Immature natural killer cell (primary cell): ENCODE results near the gene MAEA. TPM values are rescaled to one million over a fixed set of nuclear protein-coding genes. Genes with fewer than 3 reads are reported as not detected.

Experiments
- DNase-seq, 3 donors: peaks; one replicate each; pipeline ENCODE4 v3.0.0; 2022; ENCODE audit warnings: mixed read lengths in 1 of 3
- H3K27ac Mint-ChIP-seq, 6 donors: one replicate each; pipeline ENCODE4 v1.8.0; 2020; ENCODE audit warnings: mixed read lengths in 6 of 6, mild to moderate bottlenecking in 5 of 6, inconsistent platforms in 4 of 6, moderate library complexity in 3 of 6
- H3K27me3 Mint-ChIP-seq, 3 donors: one replicate each; pipeline ENCODE4 v1.8.0; 2020 to 2021; ENCODE audit warnings: low read depth in 3 of 3, mild to moderate bottlenecking in 3 of 3, mixed read lengths in 3 of 3, moderate library complexity in 3 of 3, inconsistent platforms in 1 of 3
- H3K36me3 Mint-ChIP-seq, 3 donors: one replicate each; pipeline ENCODE4 v1.8.0; 2020; ENCODE audit warnings: mixed read lengths in 3 of 3, inconsistent platforms in 2 of 3, mild to moderate bottlenecking in 2 of 3
- H3K4me1 Mint-ChIP-seq, 2 donors: one replicate each; pipeline ENCODE4 v1.8.0; 2020; ENCODE audit warnings: inconsistent platforms in 2 of 2, mild to moderate bottlenecking in 2 of 2, mixed read lengths in 2 of 2, moderate library complexity in 1 of 2
- H3K4me3 Mint-ChIP-seq, 5 donors: one replicate each; pipeline ENCODE4 v1.8.0; 2020; ENCODE audit warnings: mild to moderate bottlenecking in 5 of 5, mixed read lengths in 5 of 5, inconsistent platforms in 3 of 5, moderate library complexity in 3 of 5
- H3K9me3 Mint-ChIP-seq, 6 donors: one replicate each; pipeline ENCODE4 v1.8.0; 2020; ENCODE audit warnings: mild to moderate bottlenecking in 6 of 6, mixed read lengths in 6 of 6, inconsistent platforms in 4 of 6, moderate library complexity in 3 of 6
- polyA plus RNA-seq, 3 donors: library from polyadenylated mRNA; unstranded; fragments of 300-500 nt; fragmentation: Illumina TruSeq; gene quantifications; one replicate each; pipeline ENCODE4 v1.2.3, GENCODE V29; 2021

MAEA gene
- 10 to 100 TPM; 60.7 to 76.0 (median 72.9) TPM for polyA plus RNA-seq

DNA sequence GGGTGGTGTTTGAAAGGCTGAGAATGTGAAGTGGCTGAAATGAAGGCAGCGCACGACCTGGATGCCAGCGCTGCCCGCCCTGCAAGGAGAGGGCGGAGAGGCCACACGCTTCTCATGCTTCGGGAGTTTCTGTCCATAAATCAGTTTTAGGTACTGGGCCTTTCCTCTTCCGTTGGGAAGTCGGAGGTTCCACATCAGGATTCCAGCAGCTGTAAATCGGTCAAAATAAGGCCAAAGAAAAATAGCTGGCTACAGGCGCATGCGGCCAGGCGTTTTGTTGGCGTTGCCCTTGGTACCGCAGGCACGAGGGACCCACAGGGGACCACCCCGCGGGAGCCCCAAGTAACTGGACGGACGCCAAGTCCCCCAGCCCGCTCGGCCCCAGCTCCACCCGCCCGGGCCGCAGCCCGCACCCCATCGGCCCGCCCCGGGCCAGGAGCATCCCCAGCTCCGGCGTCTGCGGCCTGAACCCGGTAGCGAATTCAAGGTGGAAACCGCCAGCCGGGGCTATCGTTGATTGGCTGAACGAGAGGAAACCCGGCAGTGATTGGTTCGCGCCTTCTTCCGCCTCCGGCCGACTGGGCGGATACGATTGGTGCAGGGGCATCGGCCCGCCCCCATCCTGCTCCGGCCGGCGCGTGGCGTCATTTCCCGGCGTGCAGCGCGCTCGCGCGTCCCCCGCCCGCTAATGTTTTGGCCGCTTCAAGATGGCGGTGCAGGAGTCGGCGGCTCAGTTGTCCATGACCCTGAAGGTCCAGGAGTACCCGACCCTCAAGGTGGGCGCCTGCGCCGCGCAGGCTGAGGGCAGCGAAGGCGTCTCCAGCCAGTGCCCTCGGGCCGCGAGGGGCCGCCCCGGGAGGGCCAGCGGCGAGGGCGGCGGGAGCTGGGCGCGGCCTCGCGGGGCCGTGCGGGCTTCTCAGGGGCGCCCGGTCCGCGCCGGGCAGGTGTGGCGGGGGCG lies at the start of gene MAEA:
MAEA (plus strand) TSS at position 685 of the 958 bp plus-strand sequence; CDS start at position 708, 23 bp downstream.
- Mint-ChIP-seq H3K4me3 (peak within 1 kb of the TSS; percentile 89 to 96 (median 91)), H3K36me3 (no peaks in the 10 kb centered on the region), H3K27me3 (peaks cover 2 to 10% (median 7%) of the 10 kb centered on the region in 3 donors), H3K9me3 (no peaks in the 10 kb centered on the region), H3K27ac (peak within 1 kb of the TSS; percentile 83 to 93 (median 92)), H3K4me1 (peaks cover 33 to 46% of the 10 kb centered on the region in 2 donors)
- DNase-seq, result peak; percentile 97 to 98 (median 97)

DNA sequence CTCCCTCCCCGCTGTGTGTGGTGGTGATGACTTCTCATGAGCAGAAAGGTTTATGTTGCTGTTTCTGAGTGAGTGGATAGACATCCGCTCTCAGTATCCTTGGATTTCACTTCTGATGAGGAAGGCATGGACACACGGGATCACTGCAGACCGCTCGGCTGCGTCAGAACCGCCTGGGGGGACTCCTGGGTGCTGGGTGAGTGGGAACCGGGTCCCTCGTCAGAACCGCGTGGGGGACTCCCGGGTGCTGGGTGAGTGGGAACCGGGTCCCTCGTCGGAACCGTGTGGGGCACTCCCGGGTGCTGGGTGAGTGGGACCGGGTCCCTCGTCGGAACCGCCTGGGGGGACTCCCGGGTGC lies 49.8 kb upstream of the MAEA start:
- Mint-ChIP-seq H3K4me3 (no peak overlapping the region), H3K4me1 (peaks cover 39 to 42% of the 10 kb centered on the region in 2 donors), H3K36me3 (peaks cover 0 to 3% (median 3%) of the 10 kb centered on the region in 3 donors), H3K27ac (peak overlapping the region in 1 of 6 donors; percentile 8), H3K27me3 (peaks cover 2 to 15% (median 7%) of the 10 kb centered on the region in 3 donors), H3K9me3 (no peaks in the 10 kb centered on the region)
- no peak for DNase-seq

DNA sequence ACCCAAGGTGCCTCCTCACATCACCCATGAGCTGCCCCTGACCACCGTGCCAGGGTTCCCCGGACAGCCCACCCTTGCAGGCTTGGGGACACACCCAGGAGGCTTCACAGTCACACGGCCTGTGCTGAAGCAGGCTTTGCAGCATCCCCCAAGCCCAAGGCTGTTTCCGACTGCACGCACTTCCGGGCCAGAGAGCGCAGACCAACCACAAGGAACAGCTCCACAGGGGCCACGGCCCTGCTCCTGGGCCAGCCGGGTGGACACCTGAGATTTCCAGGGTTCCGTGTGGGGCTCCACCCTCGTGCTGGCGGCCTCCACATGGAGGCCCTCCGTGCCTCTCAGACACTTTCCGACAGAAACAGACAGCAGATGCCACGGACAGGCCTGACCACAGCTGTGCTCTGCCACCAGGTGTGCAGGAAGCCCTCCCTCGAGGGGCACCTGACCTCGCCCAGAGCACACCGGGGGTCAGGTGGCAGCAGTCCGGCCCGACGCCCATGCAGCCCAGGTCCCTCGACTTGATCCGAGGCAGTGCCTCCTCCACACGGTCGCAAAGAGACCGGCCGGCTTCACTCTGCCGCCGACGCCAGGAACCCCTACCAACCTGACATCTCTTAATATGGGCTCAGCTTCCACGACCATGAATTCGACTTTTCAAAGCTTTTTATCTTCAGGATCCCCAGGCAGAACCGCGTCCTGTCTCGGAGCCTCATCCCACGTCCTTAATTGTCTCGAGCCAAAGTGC lies 48.8 kb upstream of the MAEA start:
- Mint-ChIP-seq H3K9me3 (no peaks in the 10 kb centered on the region), H3K4me1 (peaks cover 44 to 51% of the 10 kb centered on the region in 2 donors), H3K27me3 (peaks cover 4 to 18% (median 5%) of the 10 kb centered on the region in 3 donors), H3K27ac (peak overlapping the region in 4 of 6 donors; percentile 19 to 48 (median 38)), H3K36me3 (peaks cover 0 to 3% (median 3%) of the 10 kb centered on the region in 3 donors), H3K4me3 (no peak overlapping the region)
- no peak for DNase-seq

DNA sequence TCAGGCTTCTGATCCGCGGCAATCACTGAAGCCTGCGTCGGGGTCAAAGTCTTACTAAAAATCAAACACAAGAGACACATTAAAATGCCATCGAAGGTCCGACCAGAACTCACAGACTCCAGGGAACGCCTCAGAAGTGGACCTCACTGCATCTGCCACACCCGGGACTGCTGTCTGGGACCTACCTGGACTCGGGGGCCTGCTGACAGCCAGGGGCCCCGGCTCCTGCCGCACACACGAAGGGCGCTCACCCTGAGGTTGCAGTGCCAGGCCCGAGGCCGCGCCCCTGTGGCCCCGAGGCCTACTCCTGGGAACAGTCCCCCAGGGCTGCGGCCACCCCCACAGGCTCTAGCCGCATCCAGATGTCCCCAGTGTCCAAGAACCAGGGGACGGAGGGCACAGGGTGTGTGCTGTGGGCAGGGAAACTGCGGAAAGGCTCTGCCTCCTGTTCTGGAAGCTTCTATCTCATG lies 48.2 kb upstream of the MAEA start:
- peaks cover 7 to 24% (median 8%) of the 10 kb centered on the region in 3 donors for H3K27me3 Mint-ChIP-seq
- H3K36me3 Mint-ChIP-seq, result peaks cover 0 to 3% (median 3%) of the 10 kb centered on the region in 3 donors
- peaks cover 50 to 57% of the 10 kb centered on the region in 2 donors for H3K4me1 Mint-ChIP-seq
- H3K4me3 Mint-ChIP-seq, result no peak overlapping the region
- no peaks in the 10 kb centered on the region for H3K9me3 Mint-ChIP-seq
- H3K27ac Mint-ChIP-seq, result peak overlapping the region in 4 of 6 donors; percentile 30 to 48 (median 47)
- DNase-seq, result no peak

DNA sequence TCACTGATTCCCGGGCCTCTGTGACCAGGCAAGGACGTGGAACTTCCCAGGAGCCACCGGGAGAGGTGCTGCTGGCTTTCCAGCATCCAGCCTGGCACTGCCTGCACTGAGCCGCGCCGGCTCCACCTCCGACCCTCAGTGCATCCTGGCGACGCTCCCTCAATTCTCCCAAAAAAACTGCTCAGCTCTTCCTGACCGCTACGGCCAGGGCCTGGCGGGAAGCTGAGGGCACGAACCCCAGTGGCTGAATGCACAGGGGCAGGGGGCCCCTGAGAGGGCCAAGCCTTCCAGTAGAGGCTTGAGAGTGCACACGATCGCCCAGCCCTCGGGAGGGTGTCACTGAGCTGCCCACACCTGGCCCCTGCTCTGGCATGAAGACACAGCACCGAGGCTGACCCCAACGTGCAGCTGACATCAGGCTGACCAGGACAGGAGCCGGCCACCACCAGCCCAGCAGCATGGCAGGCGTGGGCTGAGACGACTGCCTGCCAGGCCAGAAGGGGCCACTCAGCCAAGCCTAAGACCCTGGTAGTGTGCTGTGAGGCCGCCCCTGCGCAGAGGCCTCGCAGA lies 47.7 kb upstream of the MAEA start:
- DNase-seq, result no peak
- H3K27me3 Mint-ChIP-seq, result peaks cover 12 to 29% (median 13%) of the 10 kb centered on the region in 3 donors
- H3K4me3 Mint-ChIP-seq, result no peak overlapping the region

DNA sequence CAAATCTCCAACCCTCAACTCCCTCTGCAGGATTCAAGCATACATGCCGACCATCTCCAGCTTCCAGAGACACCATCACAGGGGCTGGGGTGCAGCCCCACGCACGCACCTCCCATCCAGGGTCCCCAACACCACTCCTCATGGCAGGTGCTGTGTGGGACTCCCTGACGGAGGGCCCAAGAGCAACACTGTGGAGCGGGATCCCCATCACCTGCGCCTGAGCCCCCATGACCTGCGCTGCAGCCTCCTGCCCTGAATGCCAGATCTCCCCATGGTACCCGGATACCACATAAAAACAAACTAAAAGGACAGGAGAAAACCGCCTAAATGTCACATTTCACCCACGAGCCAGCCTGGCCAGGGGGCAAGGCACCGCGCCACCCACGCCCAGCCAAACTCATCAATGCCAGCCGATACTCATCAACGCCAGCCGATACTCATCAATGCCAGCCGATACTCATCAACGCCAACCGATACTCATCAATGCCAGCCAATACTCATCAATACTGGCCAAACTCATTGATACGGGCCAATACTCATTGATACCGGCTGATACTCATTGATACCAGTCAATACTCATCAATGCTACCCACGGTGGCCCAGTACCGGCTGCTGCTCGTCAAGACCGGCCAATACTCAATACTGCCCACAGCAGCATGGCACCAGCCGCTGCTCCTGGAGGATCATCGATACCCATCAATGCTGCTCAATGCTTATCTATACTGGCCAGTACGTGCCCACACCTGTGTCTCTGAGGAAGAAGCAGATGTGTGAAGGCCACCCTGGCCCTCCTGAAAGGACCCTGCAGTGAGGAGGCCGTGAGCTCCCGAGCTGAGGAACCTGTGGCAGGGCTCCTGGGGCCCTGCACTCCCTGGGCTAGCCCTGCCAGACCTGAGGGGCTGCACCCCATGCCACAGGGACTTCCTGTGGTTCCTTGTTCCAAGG lies 46.9 kb upstream of the MAEA start:
- no peak for DNase-seq
- H3K27ac Mint-ChIP-seq, result peak overlapping the region; percentile 31 to 84 (median 79)
- H3K4me3 Mint-ChIP-seq, result peak overlapping the region in 2 of 5 donors; percentile 10 to 54
- peaks cover 19 to 34% (median 20%) of the 10 kb centered on the region in 3 donors for H3K27me3 Mint-ChIP-seq
- H3K36me3 Mint-ChIP-seq, result peaks cover 0 to 3% (median 3%) of the 10 kb centered on the region in 3 donors
- no peaks in the 10 kb centered on the region for H3K9me3 Mint-ChIP-seq
- H3K4me1 Mint-ChIP-seq, result peaks cover 57 to 66% of the 10 kb centered on the region in 2 donors

More for the DNA sequence above, 47.7 kb upstream of the MAEA start:
- peaks cover 0 to 3% (median 3%) of the 10 kb centered on the region in 3 donors for H3K36me3 Mint-ChIP-seq
- H3K4me1 Mint-ChIP-seq, result peaks cover 55 to 63% of the 10 kb centered on the region in 2 donors
- peak overlapping the region in 4 of 6 donors; percentile 60 to 84 (median 76) for H3K27ac Mint-ChIP-seq
- H3K9me3 Mint-ChIP-seq, result no peaks in the 10 kb centered on the region

DNA sequence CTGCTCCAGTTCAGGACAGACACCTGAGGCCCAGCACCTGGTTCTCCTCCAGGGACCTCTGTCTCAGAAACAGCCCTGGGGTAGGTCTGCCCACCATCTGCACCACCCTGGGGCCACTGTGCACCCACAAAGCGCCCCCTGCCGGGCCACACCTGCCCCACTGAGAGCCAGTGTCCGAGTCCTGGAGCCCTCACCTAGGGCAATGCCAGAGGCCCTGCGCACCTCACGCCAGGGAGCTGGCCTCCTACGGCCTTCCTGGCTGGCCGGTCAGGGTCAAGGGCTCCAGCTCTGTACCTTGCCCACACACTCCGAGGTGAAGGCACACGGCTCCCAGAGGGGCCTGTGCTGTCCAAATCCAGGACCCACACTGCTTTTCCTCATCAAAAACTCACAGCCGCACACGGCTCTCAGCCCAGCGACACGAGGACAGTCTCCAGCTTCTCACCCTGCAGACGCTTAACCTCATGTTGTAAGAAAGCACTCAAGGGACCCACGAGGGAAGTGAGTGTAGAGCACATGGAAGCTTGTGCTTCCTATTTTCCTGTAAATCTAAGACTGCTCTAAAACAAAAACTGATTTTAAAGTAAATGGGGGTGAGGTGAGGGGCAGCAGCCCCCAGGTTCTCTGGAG lies 46.1 kb upstream of the MAEA start:
- no peaks in the 10 kb centered on the region for H3K9me3 Mint-ChIP-seq
- H3K4me3 Mint-ChIP-seq, result peak overlapping the region; percentile 9 to 53 (median 24)
- DNase-seq, result no peak
- peak overlapping the region; percentile 19 to 97 (median 63) for H3K27ac Mint-ChIP-seq
- peaks cover 57 to 60% of the 10 kb centered on the region in 2 donors for H3K4me1 Mint-ChIP-seq
- peaks cover 20 to 34% (median 20%) of the 10 kb centered on the region in 3 donors for H3K27me3 Mint-ChIP-seq
- H3K36me3 Mint-ChIP-seq, result peaks cover 0 to 3% (median 3%) of the 10 kb centered on the region in 3 donors

DNA sequence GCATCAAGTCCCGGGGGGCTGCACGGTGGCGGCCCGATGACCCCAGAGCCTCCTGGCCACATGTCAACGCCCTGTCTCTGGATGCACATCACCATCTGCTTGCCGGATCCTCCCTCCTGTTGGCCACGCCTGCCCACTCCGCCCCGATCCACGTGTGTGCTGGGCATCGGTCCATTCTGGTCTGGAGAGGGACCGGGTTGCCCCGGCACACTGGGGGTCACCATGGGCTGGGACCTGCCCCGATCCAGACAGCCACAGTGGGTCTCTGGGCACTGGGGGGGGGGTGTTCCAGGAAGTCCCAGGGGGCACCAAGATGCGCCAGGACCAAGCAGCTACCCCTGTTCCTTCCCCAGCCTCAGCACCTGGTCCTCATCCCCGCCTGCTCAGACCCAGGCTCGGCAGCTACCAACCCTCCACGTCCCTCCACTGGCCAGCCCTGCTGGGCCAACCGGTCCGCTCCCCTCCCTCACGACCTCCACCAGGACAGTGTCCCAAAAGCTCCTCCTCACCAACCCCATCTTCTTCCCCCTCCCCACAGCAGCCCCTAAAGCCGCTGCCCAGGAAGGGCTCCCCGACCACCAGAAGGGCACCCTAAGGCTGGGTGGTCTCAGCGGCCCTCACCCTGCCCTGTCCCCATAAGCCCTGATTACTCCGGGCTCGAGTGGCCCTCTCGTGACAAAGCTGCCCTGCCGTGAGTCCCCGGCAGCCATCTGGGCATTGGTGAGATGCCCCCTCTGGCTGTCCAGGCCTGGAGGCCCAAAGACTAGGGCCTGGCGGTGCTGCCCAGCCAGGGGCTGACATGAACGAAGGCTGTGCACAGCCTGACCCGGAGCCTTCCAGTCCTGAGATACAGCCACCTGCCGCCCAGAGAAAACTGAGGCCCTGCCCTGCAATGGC lies 45.4 kb upstream of the MAEA start:
- Mint-ChIP-seq H3K27me3 (peaks cover 18 to 34% (median 20%) of the 10 kb centered on the region in 3 donors), H3K4me1 (peaks cover 54 to 55% of the 10 kb centered on the region in 2 donors), H3K9me3 (no peaks in the 10 kb centered on the region), H3K4me3 (peak overlapping the region; percentile 64 to 91 (median 89)), H3K27ac (peak overlapping the region; percentile 82 to 97 (median 96)), H3K36me3 (no peaks in the 10 kb centered on the region)
- no peak for DNase-seq

DNA sequence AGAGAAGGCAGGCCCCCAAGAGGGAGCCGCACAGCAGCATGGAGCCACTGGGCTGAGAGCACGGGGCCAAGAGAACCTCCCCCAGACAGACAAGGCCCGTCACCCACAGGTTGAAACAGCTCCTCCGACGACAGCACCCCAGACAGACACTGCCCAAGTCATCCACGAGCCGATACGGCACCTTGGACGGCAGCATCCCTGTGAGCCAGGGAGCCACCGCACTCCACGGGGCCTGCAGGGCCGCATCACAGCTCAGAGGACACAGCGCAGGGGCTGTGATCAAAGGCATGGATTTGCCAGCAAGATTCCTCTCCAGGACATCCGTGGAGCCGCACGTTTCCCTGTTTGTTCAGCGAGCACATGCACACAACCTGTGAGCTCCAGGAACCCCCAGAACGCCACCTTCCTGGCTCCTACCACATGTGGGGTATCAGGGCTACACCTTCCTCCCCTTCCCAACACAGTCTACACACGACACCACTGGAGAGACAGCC lies 44.7 kb upstream of the MAEA start:
- Mint-ChIP-seq H3K27me3 (peaks cover 23 to 41% (median 26%) of the 10 kb centered on the region in 3 donors), H3K4me3 (peak overlapping the region; percentile 64 to 91 (median 89)), H3K36me3 (no peaks in the 10 kb centered on the region), H3K9me3 (no peaks in the 10 kb centered on the region), H3K27ac (peak overlapping the region; percentile 90 to 97 (median 96)), H3K4me1 (peaks cover 58% of the 10 kb centered on the region in 2 donors)
- DNase-seq, result no peak

DNA sequence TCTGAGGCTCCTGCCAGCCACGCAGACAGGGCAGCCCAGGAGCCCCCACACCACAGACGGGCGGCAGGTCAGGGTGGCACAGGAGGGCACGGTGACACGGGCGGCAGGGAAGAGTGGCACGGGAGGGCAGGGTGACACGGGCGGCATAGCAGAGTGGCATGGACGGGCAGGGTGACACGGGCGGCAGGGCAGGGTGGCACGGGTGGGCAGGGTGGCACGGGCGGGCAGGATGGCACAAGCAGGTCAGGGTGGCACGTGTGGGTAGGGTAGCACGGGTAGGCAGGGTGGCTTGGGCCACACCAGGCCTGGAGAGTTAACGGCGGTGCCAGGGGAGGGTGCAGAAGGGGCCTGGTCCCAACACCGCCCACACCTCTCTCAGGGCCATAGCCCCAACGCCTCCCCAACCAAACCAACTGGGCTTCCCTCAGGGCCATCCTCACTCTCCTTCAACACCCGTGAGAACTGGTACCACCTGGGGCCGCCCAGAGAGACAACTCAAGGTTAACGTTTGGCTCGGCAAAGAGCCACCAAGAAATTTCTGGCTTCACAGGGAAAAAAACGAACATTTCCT lies 44.1 kb upstream of the MAEA start:
- Mint-ChIP-seq H3K27me3 (peaks cover 26 to 46% (median 27%) of the 10 kb centered on the region in 3 donors), H3K9me3 (no peaks in the 10 kb centered on the region), H3K36me3 (no peaks in the 10 kb centered on the region), H3K27ac (peak overlapping the region; percentile 90 to 97 (median 96)), H3K4me3 (peak overlapping the region; percentile 89 to 93 (median 90)), H3K4me1 (peaks cover 63 to 64% of the 10 kb centered on the region in 2 donors)
- DNase-seq, result no peak
